GM19397 (cell line): ENCODE results near the gene GBE1.

Experiments
- ATAC-seq: cut with Tn5 transposase; IDR thresholded peaks from one replicate; pipeline ENCODE4 v1.9.1; 2021; ENCODE audit warnings: mild to moderate bottlenecking, moderate library complexity; ENCODE audit not compliant: unreplicated experiment

GBE1 gene

GRCh38 chr3:81624756-81625155 lies 136.7 kb downstream of the GBE1 start:
- ATAC-seq, result no peak

GRCh38 chr3:81622395-81622794 lies 139.1 kb downstream of the GBE1 start:
- ATAC-seq, result no peak

- ATAC-seq, result no peak
These were observed 140.2 kb downstream of the GBE1 start for GRCh38 chr3:81621277-81621676.

GRCh38 chr3:81620849-81621248 lies 140.6 kb downstream of the GBE1 start:
- no peak for ATAC-seq

GRCh38 chr3:81612768-81613167 lies 148.7 kb downstream of the GBE1 start:
- ATAC-seq, result no peak

- no peak for ATAC-seq
These were observed 158.7 kb downstream of the GBE1 start for GRCh38 chr3:81602781-81603180.

GRCh38 chr3:81601707-81602305 lies 159.6 kb downstream of the GBE1 start:
- ATAC-seq, result no peak

- no peak for ATAC-seq
These were observed 169.3 kb downstream of the GBE1 start for GRCh38 chr3:81592101-81592500.

- no peak for ATAC-seq
These were observed 175.5 kb downstream of the GBE1 start for GRCh38 chr3:81585937-81586336.

- ATAC-seq, result no peak
These were observed 176.4 kb downstream of the GBE1 start for GRCh38 chr3:81585056-81585455.

GRCh38 chr3:81581966-81582599 lies 179.4 kb downstream of the GBE1 start:
- peak; percentile 75 for ATAC-seq

- ATAC-seq, result no peak
These were observed 181.1 kb downstream of the GBE1 start for GRCh38 chr3:81580355-81580754.

- ATAC-seq, result no peak
These were observed 181.7 kb downstream of the GBE1 start for GRCh38 chr3:81579744-81580143.

- ATAC-seq, result no peak
These were observed 189.2 kb downstream of the GBE1 start for GRCh38 chr3:81572201-81572756.

GRCh38 chr3:81568378-81568777 lies 193.1 kb downstream of the GBE1 start:
- no peak for ATAC-seq

GRCh38 chr3:81565041-81565440 lies 196.4 kb downstream of the GBE1 start:
- ATAC-seq, result no peak

- no peak for ATAC-seq
These were observed 203.3 kb downstream of the GBE1 start for GRCh38 chr3:81558106-81558505.

- no peak for ATAC-seq
These were observed 206.6 kb downstream of the GBE1 start for GRCh38 chr3:81554801-81555200.

GRCh38 chr3:81554388-81554787 lies 207.1 kb downstream of the GBE1 start:
- peak; percentile 63 for ATAC-seq

- no peak for ATAC-seq
These were observed 211.0 kb downstream of the GBE1 start for GRCh38 chr3:81550415-81550814.

- no peak for ATAC-seq
These were observed 211.6 kb downstream of the GBE1 start for GRCh38 chr3:81549831-81550230.

GRCh38 chr3:81549388-81549787 lies 212.1 kb downstream of the GBE1 start:
- no peak for ATAC-seq

GRCh38 chr3:81545572-81545971 lies 215.9 kb downstream of the GBE1 start:
- no peak for ATAC-seq
